H1 (cell line): Measurements from ENCODE around the gene GNAI2. TPM values are rescaled to one million over a fixed set of nuclear protein-coding genes. Genes with fewer than 3 reads are reported as not detected.

ENCODE experiments used
- CTCF ChIA-PET: fragments of 300-600 bp; sonication (Branson Sonifier 250); formaldehyde crosslinking; loops from one replicate; lab custom pipeline; 2021; ENCODE audit not compliant: partially characterized antibody; lab: Charles Lee
- POLR2A ChIA-PET: fragments of 300-600 bp; sonication (Branson Sonifier 250); formaldehyde crosslinking; loops from one replicate; lab custom pipeline; 2021; ENCODE audit warnings: inconsistent platforms; ENCODE audit not compliant: partially characterized antibody; lab: Charles Lee
- DNase-seq, 2 experiments: peaks; one replicate each; pipeline versions ENCODE4 v3.0.0 to v3.0.0-alpha.2; 2010 to 2022; ENCODE audit warnings: low spot score in 2 of 2, low read depth in 1 of 2, mixed read lengths in 1 of 2
- FAIRE-seq: peaks from 2 replicates; lab custom pipeline; 2011; peaks lifted over from hg19 to GRCh38; lab: Jason Lieb, UNC
- H2AFZ ChIP-seq: 2 replicates; pipeline ENCODE4 v1.8.1; 2012; ENCODE audit warnings: low read length, inconsistent platforms
- H2AK5ac ChIP-seq: 2 replicates; pipeline ENCODE4 v1.6.1; 2013; ENCODE audit warnings: low read depth, low read length
- H2BK120ac ChIP-seq: replicated peaks from 2 replicates; pipeline ENCODE3; 2013; ENCODE audit warnings: low read depth, low read length, inconsistent platforms
- H2BK12ac ChIP-seq: 2 replicates; pipeline ENCODE4 v1.6.1; 2013; ENCODE audit warnings: low read depth, low read length
- H2BK15ac ChIP-seq: 2 replicates; pipeline ENCODE4 v1.6.1; 2013; ENCODE audit warnings: low read length
- H2BK20ac ChIP-seq: 2 replicates; pipeline ENCODE4 v1.6.1; 2013; ENCODE audit warnings: low read length
- H2BK5ac ChIP-seq: 2 replicates; pipeline ENCODE4 v1.6.1; 2013; ENCODE audit warnings: low read depth, low read length
- H3K14ac ChIP-seq: 2 replicates; pipeline ENCODE4 v1.6.1; 2013; ENCODE audit warnings: inconsistent platforms; ENCODE audit not compliant: insufficient read length
- H3K18ac ChIP-seq: 2 replicates; pipeline ENCODE4 v1.6.1; 2013; ENCODE audit warnings: low read length; ENCODE audit errors: extremely low read depth
- H3K23ac ChIP-seq: 2 replicates; pipeline ENCODE4 v1.6.1; 2013; ENCODE audit warnings: inconsistent platforms; ENCODE audit not compliant: insufficient read length
- H3K23me2 ChIP-seq: 2 replicates; pipeline ENCODE4 v1.6.1; 2013; ENCODE audit warnings: low read depth, low read length
- H3K27ac ChIP-seq: 2 replicates; pipeline ENCODE4 v1.6.1; 2011; ENCODE audit warnings: low read depth, low read length, inconsistent platforms
- H3K27me3 ChIP-seq, 4 experiments: replicated peaks in 1 of 4; 1 replicate in 1 of 4; 2 replicates in 3 of 4; pipeline versions ENCODE4 v1.6.1 to v1.8.1; 2011 to 2013; ENCODE audit warnings: low read length in 3 of 4, mild to moderate bottlenecking in 3 of 4, inconsistent platforms in 2 of 4, mixed read lengths in 2 of 4, moderate library complexity in 1 of 4; ENCODE audit not compliant: control insufficient read depth in 3 of 4, insufficient read depth in 3 of 4; ENCODE audit errors: extremely low read depth in 1 of 4
- H3K36me3 ChIP-seq, 4 experiments: 2 replicates each; pipeline versions ENCODE4 v1.6.1 to v1.8.1; 2011 to 2013; ENCODE audit warnings: mild to moderate bottlenecking in 4 of 4, low read length in 3 of 4, moderate library complexity in 2 of 4, control low read depth in 1 of 4, inconsistent platforms in 1 of 4; ENCODE audit not compliant: insufficient read depth in 4 of 4, control insufficient read depth in 2 of 4
- H3K4ac ChIP-seq: replicated peaks from 2 replicates; pipeline ENCODE3; 2013; ENCODE audit warnings: low read length, low read depth, mixed read lengths, inconsistent platforms; ENCODE audit not compliant: insufficient read length
- H3K4me1 ChIP-seq, 4 experiments: replicated peaks in 1 of 4; 1 replicate in 1 of 4; 2 replicates in 3 of 4; pipeline versions ENCODE4 v1.6.1 to v1.8.1; 2011 to 2013; ENCODE audit warnings: low read length in 3 of 4, inconsistent platforms in 2 of 4, mixed read lengths in 1 of 4; ENCODE audit not compliant: insufficient read depth in 4 of 4, control insufficient read depth in 3 of 4
- H3K4me2 ChIP-seq, 2 experiments: 2 replicates each; pipeline versions ENCODE4 v1.6.1 to v1.8.1; 2011 to 2013; ENCODE audit warnings: low read depth in 2 of 2, low read length in 2 of 2, control low read depth in 1 of 2, inconsistent platforms in 1 of 2, mild to moderate bottlenecking in 1 of 2; ENCODE audit not compliant: insufficient read depth in 1 of 2
- H3K4me3 ChIP-seq, 4 experiments: fragments of 200-600, 300-600 bp in 1 of 4; sonication (generic), shearing (Covaris generic), sonication (Bioruptor Twin) in 1 of 4; 2 replicates each; pipeline versions ENCODE4 v1.5.1 to v1.8.1; 2011 to 2016; ENCODE audit warnings: low read length in 4 of 4, low read depth in 3 of 4, control low read depth in 2 of 4, inconsistent platforms in 2 of 4, mild to moderate bottlenecking in 2 of 4, mixed read lengths in 1 of 4, moderate library complexity in 1 of 4; ENCODE audit not compliant: insufficient read depth in 2 of 4; ENCODE audit errors: extremely low read depth in 1 of 4
- H3K56ac ChIP-seq: replicated peaks from 2 replicates; pipeline ENCODE3; 2013; ENCODE audit warnings: low read depth, mild to moderate bottlenecking, mixed read lengths, low read length, inconsistent platforms; ENCODE audit not compliant: insufficient read length
- H3K79me1 ChIP-seq: 2 replicates; pipeline ENCODE4 v1.6.1; 2013; ENCODE audit warnings: low read depth, low read length, control low read depth
- H3K79me2 ChIP-seq, 2 experiments: 2 replicates each; pipeline versions ENCODE4 v1.6.1 to v1.8.1; 2012 to 2013; ENCODE audit warnings: low read length in 2 of 2, mild to moderate bottlenecking in 2 of 2, inconsistent platforms in 1 of 2; ENCODE audit not compliant: insufficient read depth in 2 of 2, control insufficient read depth in 1 of 2
- H3K9ac ChIP-seq, 4 experiments: replicated peaks in 1 of 4; 1 replicate in 1 of 4; 2 replicates in 3 of 4; pipeline versions ENCODE4 v1.6.1 to v1.8.1; 2011 to 2013; ENCODE audit warnings: low read depth in 3 of 4, low read length in 3 of 4, control low read depth in 2 of 4, mild to moderate bottlenecking in 2 of 4, moderate library complexity in 2 of 4, inconsistent platforms in 1 of 4; ENCODE audit errors: extremely low read depth in 1 of 4
- H3K9me3 ChIP-seq, 2 experiments: 2 replicates each; pipeline versions ENCODE4 v1.6.1 to v1.8.1; 2012 to 2013; ENCODE audit warnings: mild to moderate bottlenecking in 2 of 2, moderate library complexity in 2 of 2, control low read depth in 1 of 2, inconsistent platforms in 1 of 2, low read depth in 1 of 2, low read length in 1 of 2, mixed read lengths in 1 of 2; ENCODE audit not compliant: insufficient read depth in 2 of 2
- H4K20me1 ChIP-seq, 2 experiments: replicated peaks in 1 of 2; 2 replicates each; pipeline versions ENCODE3 to v1.8.1; 2011 to 2013; ENCODE audit warnings: inconsistent platforms in 2 of 2, low read length in 2 of 2, mild to moderate bottlenecking in 1 of 2; ENCODE audit not compliant: insufficient read depth in 2 of 2, control insufficient read depth in 1 of 2
- H4K5ac ChIP-seq: 2 replicates; pipeline ENCODE4 v1.6.1; 2013; ENCODE audit warnings: low read length, low read depth, mixed read lengths, inconsistent platforms; ENCODE audit not compliant: insufficient read length
- H4K8ac ChIP-seq: 2 replicates; pipeline ENCODE4 v1.8.0; 2013; ENCODE audit warnings: mild to moderate bottlenecking, moderate library complexity, low read length, inconsistent platforms; ENCODE audit not compliant: insufficient read depth; ENCODE audit errors: extremely low read depth
- H4K91ac ChIP-seq: replicated peaks from 2 replicates; pipeline ENCODE3; 2013; ENCODE audit warnings: low read length, mixed read lengths, inconsistent platforms; ENCODE audit not compliant: insufficient read length
- MAFK ChIP-seq: IDR thresholded peaks from 2 replicates; pipeline ENCODE4 v1.6.1; 2012; ENCODE audit warnings: low read depth, mild to moderate bottlenecking, improper control_type of control experiment, low read length
- MAX ChIP-seq: IDR thresholded peaks from 2 replicates; pipeline ENCODE4 v1.6.1; 2012; ENCODE audit warnings: inconsistent platforms
- RAD21 ChIP-seq, 2 experiments: IDR thresholded peaks in 1 of 2; conservative IDR thresholded peaks in 1 of 2; 2 replicates each; pipeline ENCODE4 v1.6.1; 2011; ENCODE audit warnings: low read depth in 2 of 2, low read length in 2 of 2, improper control_type of control experiment in 1 of 2, inconsistent platforms in 1 of 2, mild to moderate bottlenecking in 1 of 2, moderate library complexity in 1 of 2
- TBP ChIP-seq: IDR thresholded peaks from 2 replicates; pipeline ENCODE4 v1.6.1; 2011; ENCODE audit warnings: low read depth, low read length, improper control_type of control experiment
- WGBS, 2 experiments: shearing (Covaris generic) in 1 of 2; methylation state at CpG; one replicate each; pipeline versions ENCODE4 v1.1.6 to v1.1.7; 2013 to 2015; ENCODE audit warnings: low lambda C conversion rate in 2 of 2, mixed read lengths in 2 of 2, inconsistent platforms in 1 of 2, low coverage in 1 of 2, missing lambda C conversion rate in 1 of 2; ENCODE audit not compliant: insufficient replicate concordance in 2 of 2, insufficient coverage in 1 of 2, insufficient read length in 1 of 2; ENCODE audit errors: extremely low coverage in 1 of 2, missing lambda C conversion rate in 1 of 2; 5-methylcytosine and 5-hydroxymethylcytosine counted together
- polyA plus RNA-seq, 7 experiments: library from polyadenylated mRNA; depleted of rRNA in 3 of 7; stranded (reverse) in 5 of 7; unstranded in 2 of 7; fragments of >200 nt in 5 of 7; fragments of 200-250 nt in 2 of 7; gene quantifications; 1 replicate in 5 of 7; 2 replicates in 1 of 7; 4 replicates in 1 of 7; pipeline versions ENCODE4 v1.2.1 to v1.2.3, GENCODE V29; 2011 to 2013; ENCODE audit warnings: missing spikeins in 2 of 7, mixed read lengths in 2 of 7
- total RNA-seq: library from RNA; stranded (reverse); fragmentation: NEBNext Ultra II Directional; extraction: Animal tissue kit (Norgen Biotek cat#: 25700); gene quantifications from 2 replicates; pipeline ENCODE4 v1.2.1, GENCODE V29; 2021
- TF ChIP-seq, protein P1 (sequence below), 3 experiments: IDR thresholded peaks; 1 replicate in 2 of 3; 2 replicates in 1 of 3; pipeline versions ENCODE4 v1.5.1 to v1.6.1; 2011; ENCODE audit warnings: low read length in 3 of 3, mild to moderate bottlenecking in 3 of 3, inconsistent platforms in 2 of 3, low read depth in 1 of 3, moderate library complexity in 1 of 3; ENCODE audit not compliant: insufficient read depth in 1 of 3; ENCODE audit errors: control extremely low read depth in 1 of 3

Gene GNAI2
- total and polyA plus RNA-seq, 2 of the 8 experiments (the other 6 are each of a cell fraction or from before 2014, with no cell fraction given) = 168 to 539 TPM

- H2BK120ac ChIP-seq = no peak overlapping the region
- FAIRE-seq = no peak
- no peaks in the 10 kb centered on the region for H3K9me3 ChIP-seq
- H3K27me3 ChIP-seq = no peaks in the 10 kb centered on the region
- H4K8ac ChIP-seq = no peak overlapping the region
- no peak overlapping the region for H4K91ac ChIP-seq
- no peak overlapping the region for H3K18ac ChIP-seq
- H2BK5ac ChIP-seq = no peak overlapping the region
- no peak overlapping the region for H3K4me2 ChIP-seq
- POLR2A ChIA-PET = interaction anchor here (0.7 to 2.1 kb wide), 5 partner anchors 7 to 30 kb away, joined by 3 to 7 read pairs (median 3); no protein-coding TSS in a partner anchor
- H3K4me1 ChIP-seq = peaks cover 0 to 14% (median 12%) of the 10 kb centered on the region in 4 experiments; a peak in 6 of 7 replicates
- peaks cover 2 to 14% of the 10 kb centered on the region in 2 experiments for H4K20me1 ChIP-seq
- H3K4ac ChIP-seq = no peak overlapping the region
- H3K27ac ChIP-seq = no peak overlapping the region
- no peak overlapping the region for H2BK15ac ChIP-seq
- 86% methylated on average over 20 of the region's 20 CpGs; no CpG with 5 or more reads in 1 of the 2 experiments for WGBS, 2 experiments
- no peak overlapping the region; the same call in 1 of the 2 replicates for H2BK12ac ChIP-seq
- peak in 1 of 2 experiments; percentile 89 for DNase-seq
- no peak overlapping the region for H3K4me3 ChIP-seq
- no peak overlapping the region for H3K56ac ChIP-seq
- H3K79me2 ChIP-seq = no peaks in the 10 kb centered on the region
- H3K14ac ChIP-seq = no peak overlapping the region
- H3K23me2 ChIP-seq = no peaks in the 10 kb centered on the region
- H2BK20ac ChIP-seq = no peak overlapping the region
- peaks cover 17 to 32% (median 24%) of the 10 kb centered on the region in 4 experiments; a peak in 7 of 8 replicates for H3K36me3 ChIP-seq
- no peak overlapping the region for H2AK5ac ChIP-seq
- TF ChIP-seq, protein P1, sequence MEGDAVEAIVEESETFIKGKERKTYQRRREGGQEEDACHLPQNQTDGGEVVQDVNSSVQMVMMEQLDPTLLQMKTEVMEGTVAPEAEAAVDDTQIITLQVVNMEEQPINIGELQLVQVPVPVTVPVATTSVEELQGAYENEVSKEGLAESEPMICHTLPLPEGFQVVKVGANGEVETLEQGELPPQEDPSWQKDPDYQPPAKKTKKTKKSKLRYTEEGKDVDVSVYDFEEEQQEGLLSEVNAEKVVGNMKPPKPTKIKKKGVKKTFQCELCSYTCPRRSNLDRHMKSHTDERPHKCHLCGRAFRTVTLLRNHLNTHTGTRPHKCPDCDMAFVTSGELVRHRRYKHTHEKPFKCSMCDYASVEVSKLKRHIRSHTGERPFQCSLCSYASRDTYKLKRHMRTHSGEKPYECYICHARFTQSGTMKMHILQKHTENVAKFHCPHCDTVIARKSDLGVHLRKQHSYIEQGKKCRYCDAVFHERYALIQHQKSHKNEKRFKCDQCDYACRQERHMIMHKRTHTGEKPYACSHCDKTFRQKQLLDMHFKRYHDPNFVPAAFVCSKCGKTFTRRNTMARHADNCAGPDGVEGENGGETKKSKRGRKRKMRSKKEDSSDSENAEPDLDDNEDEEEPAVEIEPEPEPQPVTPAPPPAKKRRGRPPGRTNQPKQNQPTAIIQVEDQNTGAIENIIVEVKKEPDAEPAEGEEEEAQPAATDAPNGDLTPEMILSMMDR (IDR thresholded peaks at IDR 0.05; ENCODE audit: control extremely low read depth in 1 of 3, insufficient read depth in 1 of 3, low read depth in 1 of 3, low read length in 3 of 3) = peak in 2 of 3 experiments; percentile 78 to 86; a peak in 3 of 4 replicates
- TF ChIP-seq RAD21 (IDR thresholded peaks at IDR 0.05 in 1 of 2, conservative IDR thresholded peaks at IDR 0.05 in 1 of 2; ENCODE audit: low read depth in 2 of 2, low read length in 2 of 2) = peak; percentile 68 to 82
- TF ChIP-seq TBP = no peak
- TF ChIP-seq MAFK = no peak
- TF ChIP-seq MAX = peak; percentile 12; the same call in 1 of the 2 replicates
- TF ChIP-seq, all 59 proteins: peak for 3
- Histone ChIP-seq H4K5ac (no peak overlapping the region), H3K9ac (no peak overlapping the region), H3K79me1 (peaks cover 6% of the 10 kb centered on the region; the same call in 1 of the 2 replicates), H3K23ac (no peak overlapping the region), H2AFZ (no peak overlapping the region)
- CTCF ChIA-PET = interaction anchor here (0.7 to 53.5 kb wide), 13 partner anchors 8 to 137 kb away, joined by 3 to 2149 read pairs (median 3); partner anchors contain the start of genes GNAI2, GNAT1, LSMEM2 and SEMA3B
Measured at GRCh38 chr3:50256978-50257890, 21.2 kb downstream of the GNAI2 start.
